GM18517 (cell line): ENCODE data around the gene SGO2.
A peak's percentile ranks its signal among the peaks of the same experiment; 100 is the strongest.
"Not testable (repeated sequence)": the region's sequence is repeated elsewhere in the genome, so short reads cannot be mapped to it uniquely, and the experiment has no call there.

ENCODE experiments used
- ATAC-seq: cut with Tn5 transposase; IDR thresholded peaks from one replicate; pipeline ENCODE4 v1.9.1; 2021; ENCODE audit warnings: mild to moderate bottlenecking, moderate library complexity; ENCODE audit not compliant: unreplicated experiment

SGO2 gene

GRCh38 chr2:200509612-200510433 is 16.2 kb upstream of the SGO2 start, which contains the start of gene KCTD18:
KCTD18 (minus strand) TSS chr2:200510068; CDS start chr2:200507016, 3,052 bp downstream.
- ATAC-seq, result peak; percentile 94

- no peak for ATAC-seq
Measured at GRCh38 chr2:200515155-200515554, 10.9 kb upstream of the SGO2 start.

- no peak for ATAC-seq
Measured at GRCh38 chr2:200523158-200523557, 2.8 kb upstream of the SGO2 start.

GRCh38 chr2:200523604-200524003 is 2.4 kb upstream of the SGO2 start:
- no peak for ATAC-seq

- ATAC-seq, result no peak
Measured at GRCh38 chr2:200525066-200525465, 941 bp upstream of the SGO2 start.

- ATAC-seq, result no peak
Measured at GRCh38 chr2:200525551-200525881, 491 bp upstream of the SGO2 start.

- no peak for ATAC-seq
Measured at GRCh38 chr2:200528228-200528627, 2.2 kb downstream of the SGO2 start.

- ATAC-seq, result no peak
Measured at GRCh38 chr2:200533754-200534153, 7.7 kb downstream of the SGO2 start.

- ATAC-seq, result no peak
Measured at GRCh38 chr2:200534572-200534971, 8.6 kb downstream of the SGO2 start.

- no peak for ATAC-seq
Measured at GRCh38 chr2:200538139-200538538, 12.1 kb downstream of the SGO2 start.

GRCh38 chr2:200540793-200541192 is 14.8 kb downstream of the SGO2 start:
- no peak for ATAC-seq

- not testable (repeated sequence) for ATAC-seq
Measured at GRCh38 chr2:200566596-200566995, 40.6 kb downstream of the SGO2 start.

- ATAC-seq, result no peak
Measured at GRCh38 chr2:200567932-200568331, 41.9 kb downstream of the SGO2 start.

- no peak for ATAC-seq
Measured at GRCh38 chr2:200575957-200576356, 50.0 kb downstream of the SGO2 start.

- ATAC-seq, result no peak
Measured at GRCh38 chr2:200577027-200577426, 51.0 kb downstream of the SGO2 start.

GRCh38 chr2:200578778-200579177 is 52.8 kb downstream of the SGO2 start:
- ATAC-seq, result peak; percentile 60

GRCh38 chr2:200584639-200585038 is 58.6 kb downstream of the SGO2 start:
- ATAC-seq, result no peak

- no peak for ATAC-seq
Measured at GRCh38 chr2:200585340-200585729, 59.3 kb downstream of the SGO2 start.

- no peak for ATAC-seq
Measured at GRCh38 chr2:200585730-200586643, 60.0 kb downstream of the SGO2 start, which contains the start of gene AOX1. AOX1 (plus strand) TSS chr2:200586014; CDS start chr2:200586109, 95 bp downstream.

- ATAC-seq, result no peak
Measured at GRCh38 chr2:200586644-200586975, 60.6 kb downstream of the SGO2 start.

- no peak for ATAC-seq
Measured at GRCh38 chr2:200587007-200587616, 61.1 kb downstream of the SGO2 start.
